Muscle layer of colon (tissue), 2 donors: ENCODE data around the gene KLK13.

Experiments used
- H3K27ac ChIP-seq: one replicate; pipeline ENCODE4 v1.7.0; 2013; ENCODE audit warnings: low read depth, mild to moderate bottlenecking, low read length, moderate library complexity
- H3K27me3 ChIP-seq, 2 donors: one replicate each; pipeline ENCODE4 v1.7.0; 2013; ENCODE audit warnings: low read length in 2 of 2, mild to moderate bottlenecking in 2 of 2; ENCODE audit not compliant: insufficient read depth in 2 of 2, control insufficient read depth in 1 of 2
- H3K36me3 ChIP-seq: one replicate; pipeline ENCODE4 v1.7.0; 2013; ENCODE audit warnings: mild to moderate bottlenecking, low read length; ENCODE audit not compliant: insufficient read depth
- H3K4me1 ChIP-seq: one replicate; pipeline ENCODE4 v1.7.0; 2013; ENCODE audit warnings: mild to moderate bottlenecking, low read length; ENCODE audit not compliant: insufficient read depth
- H3K4me3 ChIP-seq, 2 donors: one replicate each; pipeline ENCODE4 v1.7.0; 2013; ENCODE audit warnings: low read length in 2 of 2, low read depth in 1 of 2, mild to moderate bottlenecking in 1 of 2, moderate library complexity in 1 of 2
- H3K9ac ChIP-seq: one replicate; pipeline ENCODE4 v1.7.0; 2013; ENCODE audit warnings: low read length
- H3K9me3 ChIP-seq: one replicate; pipeline ENCODE4 v1.7.0; 2013; ENCODE audit warnings: mild to moderate bottlenecking, low read length
- donor health status: abdominal sarcoma.
- donor health status: Adenocarcinoma of cecum.

Gene KLK13

DNA sequence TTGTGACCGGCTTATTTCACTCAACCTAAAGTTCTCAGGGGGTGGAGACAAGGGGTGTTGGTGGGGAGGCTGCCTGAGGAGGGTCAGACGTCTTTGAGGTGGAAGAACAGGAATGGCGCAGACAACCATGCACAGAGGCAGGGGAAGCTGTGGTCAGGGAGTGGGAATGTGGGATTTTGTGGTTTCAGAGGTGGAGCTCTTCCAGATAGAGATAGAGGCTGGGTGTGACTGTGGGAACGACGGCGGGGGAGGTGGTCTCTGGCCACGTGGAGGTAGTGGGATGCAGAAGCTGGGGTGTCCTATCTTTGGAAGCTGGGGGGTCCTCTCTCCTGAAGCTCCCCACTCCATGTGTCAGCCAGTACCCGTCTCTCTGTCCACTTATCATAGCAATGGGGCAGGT, 25.6 kb upstream of the KLK13 start:
- no peak overlapping the region for H3K9ac ChIP-seq
- no peaks in the 10 kb centered on the region for H3K27me3 ChIP-seq
- H3K9me3 ChIP-seq, result no peaks in the 10 kb centered on the region
- no peaks in the 10 kb centered on the region for H3K4me1 ChIP-seq
- H3K36me3 ChIP-seq, result no peaks in the 10 kb centered on the region
- no peak overlapping the region for H3K4me3 ChIP-seq
- no peak overlapping the region for H3K27ac ChIP-seq

DNA sequence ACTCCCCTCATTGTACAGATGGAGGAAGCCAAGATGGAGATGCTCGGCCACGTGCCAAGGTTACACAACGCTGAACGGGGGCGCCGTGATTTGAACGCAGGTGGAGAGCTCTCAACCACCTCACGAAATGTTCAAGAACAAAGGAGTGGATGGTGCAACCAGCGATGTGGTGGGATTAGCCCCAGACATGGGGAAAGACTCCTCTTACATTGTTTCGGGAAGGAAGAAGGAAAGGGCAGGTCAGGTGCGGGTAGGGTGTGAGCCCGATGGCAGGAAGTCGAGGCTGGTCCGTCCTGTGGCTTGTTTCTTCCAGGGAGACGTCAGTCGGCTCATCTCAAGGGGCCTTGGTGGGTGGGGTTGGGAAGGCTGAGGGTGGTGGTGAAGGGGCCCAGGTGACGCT, 24.9 kb upstream of the KLK13 start:
- H3K9ac ChIP-seq, result no peak overlapping the region
- no peaks in the 10 kb centered on the region for H3K27me3 ChIP-seq
- no peaks in the 10 kb centered on the region for H3K4me1 ChIP-seq

DNA sequence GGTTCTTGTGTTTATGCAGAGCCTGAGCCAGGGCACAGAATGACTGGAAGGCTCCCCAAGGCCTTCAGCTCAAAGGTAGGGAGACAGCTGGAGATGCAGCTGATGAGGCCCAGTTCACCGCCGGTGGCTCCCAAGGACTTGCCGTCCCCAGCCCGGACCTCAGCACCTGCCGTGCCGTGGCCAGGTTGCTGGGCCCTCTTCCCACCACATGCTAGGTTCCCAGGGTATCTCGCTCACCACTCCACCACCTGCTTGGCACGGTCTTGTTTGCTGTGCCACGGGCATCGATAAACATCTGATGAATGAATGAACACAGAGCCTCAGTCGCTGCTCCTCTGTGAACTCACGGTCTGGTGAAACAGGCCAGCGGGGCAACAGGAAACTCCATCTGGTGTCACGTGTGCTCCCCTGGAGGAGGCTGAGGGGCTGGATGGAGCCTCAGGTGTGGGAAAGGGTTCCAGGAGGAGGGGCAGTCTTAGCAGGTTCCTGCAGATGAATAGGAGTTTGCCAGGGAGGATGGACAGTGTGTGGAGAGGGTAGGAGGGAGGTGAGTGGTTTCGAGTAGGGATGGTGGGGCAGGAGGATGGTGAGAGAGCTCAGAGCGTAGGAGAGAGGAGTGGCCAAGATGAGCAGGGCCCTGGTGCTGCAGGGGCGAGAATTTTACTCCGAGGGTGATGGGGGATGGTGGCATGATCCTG, 21.4 kb upstream of the KLK13 start:
- Histone ChIP-seq H3K4me1 (no peaks in the 10 kb centered on the region), H3K36me3 (no peaks in the 10 kb centered on the region), H3K9ac (no peak overlapping the region), H3K4me3 (no peak overlapping the region), H3K27me3 (peaks cover 0 to 4% of the 10 kb centered on the region in 2 donors), H3K9me3 (no peaks in the 10 kb centered on the region), H3K27ac (no peak overlapping the region)

More for the DNA sequence above, 24.9 kb upstream of the KLK13 start:
- Histone ChIP-seq H3K36me3 (no peaks in the 10 kb centered on the region), H3K4me3 (no peak overlapping the region), H3K9me3 (no peaks in the 10 kb centered on the region), H3K27ac (no peak overlapping the region)

DNA sequence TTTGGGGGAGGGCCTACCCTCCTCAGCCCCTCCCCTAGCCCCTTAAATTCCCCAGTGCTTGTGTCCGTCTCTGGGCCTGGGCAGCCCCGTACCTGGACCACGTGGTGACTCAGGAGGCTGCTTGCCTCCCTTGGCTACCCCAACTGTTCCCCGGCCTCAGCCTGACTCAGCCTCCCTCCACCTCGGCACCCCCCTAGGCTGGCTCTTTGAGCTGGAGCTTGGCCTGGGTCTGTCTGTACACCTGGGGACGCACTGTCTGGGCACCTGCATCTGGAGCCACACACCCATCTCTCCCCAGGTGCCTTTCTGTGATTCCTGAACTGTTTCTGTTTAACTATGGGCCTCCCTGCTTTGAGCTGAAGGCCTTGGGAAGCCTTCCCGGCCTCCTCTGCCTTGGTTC, 19.6 kb upstream of the KLK13 start:
- H3K27ac ChIP-seq, result no peak overlapping the region
- H3K4me1 ChIP-seq, result no peaks in the 10 kb centered on the region
- no peak overlapping the region for H3K9ac ChIP-seq
- H3K9me3 ChIP-seq, result no peaks in the 10 kb centered on the region
- H3K27me3 ChIP-seq, result peaks cover 0 to 5% of the 10 kb centered on the region in 2 donors
- no peak overlapping the region for H3K4me3 ChIP-seq
- no peaks in the 10 kb centered on the region for H3K36me3 ChIP-seq

DNA sequence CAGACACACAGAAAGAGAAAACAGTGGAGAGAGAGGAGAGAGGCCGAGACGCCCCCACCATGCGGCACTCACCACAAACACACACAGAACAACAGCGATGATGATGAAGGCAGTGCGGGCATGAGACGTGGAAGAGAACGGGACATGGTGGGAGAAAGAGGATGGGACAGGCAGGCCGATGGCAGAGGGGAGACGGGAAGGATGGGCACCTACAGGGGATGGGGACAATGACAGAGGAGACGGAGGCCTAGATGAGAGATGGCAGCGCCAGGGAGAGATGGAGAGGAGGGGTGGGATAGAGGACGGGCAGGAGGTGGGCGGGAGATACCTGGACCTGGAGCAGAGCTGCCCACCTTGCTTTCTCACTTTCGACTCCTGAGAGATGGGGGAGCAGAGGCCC, 18.9 kb upstream of the KLK13 start:
- H3K4me3 ChIP-seq, result no peak overlapping the region
- no peak overlapping the region for H3K27ac ChIP-seq
- H3K4me1 ChIP-seq, result no peaks in the 10 kb centered on the region
- no peak overlapping the region for H3K9ac ChIP-seq
- H3K36me3 ChIP-seq, result no peaks in the 10 kb centered on the region
- peaks cover 0 to 5% of the 10 kb centered on the region in 2 donors for H3K27me3 ChIP-seq
- no peaks in the 10 kb centered on the region for H3K9me3 ChIP-seq

DNA sequence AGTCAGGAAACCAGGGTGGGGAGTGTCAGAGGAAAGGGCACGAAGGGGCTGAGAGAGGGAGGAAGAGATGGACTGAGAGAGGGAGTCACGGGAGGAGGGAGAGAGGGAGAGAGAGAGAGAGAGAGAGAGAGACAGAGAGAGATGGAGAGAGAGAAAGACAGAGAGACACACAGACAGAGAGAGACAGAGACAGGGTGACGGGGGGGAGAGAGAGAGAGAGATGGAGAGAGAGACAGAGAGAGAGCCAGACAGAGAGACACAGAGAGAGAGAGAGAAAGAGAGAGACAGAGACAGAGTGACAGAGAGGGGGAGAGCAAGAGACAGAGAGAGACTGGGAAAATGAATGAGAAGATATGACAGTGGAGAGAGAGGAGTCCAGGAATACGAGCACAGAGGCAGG, 18.3 kb upstream of the KLK13 start:
- no peak overlapping the region for H3K9ac ChIP-seq
- no peaks in the 10 kb centered on the region for H3K4me1 ChIP-seq
- H3K9me3 ChIP-seq, result no peaks in the 10 kb centered on the region
- no peak overlapping the region for H3K27ac ChIP-seq
- no peak overlapping the region for H3K4me3 ChIP-seq
- no peaks in the 10 kb centered on the region for H3K36me3 ChIP-seq
- peaks cover 0 to 5% of the 10 kb centered on the region in 2 donors for H3K27me3 ChIP-seq

GRCh38 chr19:51082611-51083010, 17.7 kb upstream of the KLK13 start, which contains the start of gene KLK14:
KLK14 (minus strand) TSS chr19:51082887; CDS start chr19:51082614, 273 bp downstream.
- no peak within 1 kb of the TSS for H3K9ac ChIP-seq
- no peaks in the 10 kb centered on the region for H3K9me3 ChIP-seq
- H3K36me3 ChIP-seq, result no peaks in the 10 kb centered on the region
- no peak within 1 kb of the TSS for H3K4me3 ChIP-seq
- H3K27ac ChIP-seq, result no peak within 1 kb of the TSS
- no peaks in the 10 kb centered on the region for H3K4me1 ChIP-seq
- peaks cover 0 to 5% of the 10 kb centered on the region in 2 donors for H3K27me3 ChIP-seq

DNA sequence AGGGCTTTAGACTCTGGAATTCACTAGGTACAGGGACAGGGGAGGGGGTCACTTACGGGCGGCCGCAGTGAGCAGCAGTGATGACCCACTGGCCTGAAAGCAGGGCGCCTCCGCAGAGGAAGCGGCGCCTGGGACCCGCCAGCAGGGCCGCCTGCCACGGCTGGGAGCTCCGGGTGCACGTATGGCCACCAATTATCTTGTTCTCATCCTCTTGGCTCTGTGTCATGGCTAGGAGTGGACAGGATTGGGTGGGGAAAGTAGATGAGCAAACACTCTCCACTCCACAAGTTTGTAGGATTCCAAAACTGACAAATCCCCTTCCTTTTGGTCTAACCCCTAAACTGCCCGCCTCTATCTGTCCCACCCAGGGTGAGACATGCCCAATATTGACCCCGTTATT, 16.6 kb upstream of the KLK13 start:
- H3K9me3 ChIP-seq, result no peaks in the 10 kb centered on the region
- H3K4me1 ChIP-seq, result no peaks in the 10 kb centered on the region
- no peak overlapping the region for H3K9ac ChIP-seq
- H3K4me3 ChIP-seq, result no peak overlapping the region
- peaks cover 0 to 5% of the 10 kb centered on the region in 2 donors for H3K27me3 ChIP-seq
- no peaks in the 10 kb centered on the region for H3K36me3 ChIP-seq
- no peak overlapping the region for H3K27ac ChIP-seq

DNA sequence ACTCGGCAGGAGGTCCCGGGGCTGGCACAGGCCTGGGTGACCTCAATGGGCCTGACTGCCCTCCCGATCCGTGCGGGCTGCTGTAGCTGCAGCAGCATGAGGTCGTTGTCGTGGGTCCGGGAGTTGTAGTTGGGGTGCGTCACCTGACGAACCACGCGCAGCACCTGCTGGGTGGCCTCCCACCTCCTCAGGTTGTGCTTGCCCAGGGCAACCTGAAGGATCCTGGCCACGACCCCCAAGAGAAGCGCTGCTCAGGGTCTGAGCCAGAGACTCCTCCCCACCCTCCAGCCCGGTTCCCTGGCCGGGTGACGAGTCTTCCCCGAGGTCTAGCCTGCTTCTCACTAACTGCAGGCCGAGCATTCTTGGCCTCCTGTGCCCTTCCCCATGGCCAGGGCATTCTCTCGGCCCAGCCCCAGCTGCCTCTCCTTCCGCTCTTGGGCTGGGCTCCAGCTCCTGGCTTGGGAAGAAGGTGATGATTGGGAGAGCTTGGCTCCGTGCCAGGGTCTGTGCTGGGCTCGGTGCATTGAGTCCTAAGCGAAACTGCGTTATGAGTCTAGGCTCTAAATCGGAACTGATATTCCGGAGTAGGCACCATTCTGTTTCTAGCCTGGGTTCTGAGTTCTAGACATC, 14.7 kb upstream of the KLK13 start:
- H3K9me3 ChIP-seq, result peaks cover under 1% of the 10 kb centered on the region
- no peak overlapping the region for H3K27ac ChIP-seq
- H3K4me1 ChIP-seq, result no peaks in the 10 kb centered on the region
- peaks cover 0 to 5% of the 10 kb centered on the region in 2 donors for H3K27me3 ChIP-seq
- no peak overlapping the region for H3K9ac ChIP-seq
- no peak overlapping the region for H3K4me3 ChIP-seq
- no peaks in the 10 kb centered on the region for H3K36me3 ChIP-seq

DNA sequence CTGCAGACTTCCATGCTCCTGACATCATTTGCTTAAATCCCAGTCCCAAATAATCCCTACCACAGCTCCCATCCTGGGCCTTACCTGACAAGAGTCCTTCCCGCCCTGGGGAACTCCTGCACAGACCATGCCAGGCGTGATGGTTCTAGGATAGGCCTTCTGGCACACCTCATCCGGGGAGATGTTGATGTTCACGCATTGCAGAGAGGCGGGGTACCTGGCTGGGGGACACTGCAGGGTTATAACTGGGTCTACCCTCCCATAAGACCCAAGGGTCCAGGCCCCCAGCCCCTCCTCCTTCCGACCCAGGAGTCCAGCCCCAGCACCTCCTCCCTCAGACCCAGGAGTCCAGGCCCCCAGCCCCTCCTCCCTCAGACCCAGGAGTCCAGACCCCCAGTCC, 13.8 kb upstream of the KLK13 start:
- H3K9me3 ChIP-seq, result peaks cover 10% of the 10 kb centered on the region
- H3K9ac ChIP-seq, result no peak overlapping the region
- H3K36me3 ChIP-seq, result no peaks in the 10 kb centered on the region
- no peaks in the 10 kb centered on the region for H3K4me1 ChIP-seq
- no peak overlapping the region for H3K27ac ChIP-seq
- peaks cover 0 to 5% of the 10 kb centered on the region in 2 donors for H3K27me3 ChIP-seq
- H3K4me3 ChIP-seq, result no peak overlapping the region

DNA sequence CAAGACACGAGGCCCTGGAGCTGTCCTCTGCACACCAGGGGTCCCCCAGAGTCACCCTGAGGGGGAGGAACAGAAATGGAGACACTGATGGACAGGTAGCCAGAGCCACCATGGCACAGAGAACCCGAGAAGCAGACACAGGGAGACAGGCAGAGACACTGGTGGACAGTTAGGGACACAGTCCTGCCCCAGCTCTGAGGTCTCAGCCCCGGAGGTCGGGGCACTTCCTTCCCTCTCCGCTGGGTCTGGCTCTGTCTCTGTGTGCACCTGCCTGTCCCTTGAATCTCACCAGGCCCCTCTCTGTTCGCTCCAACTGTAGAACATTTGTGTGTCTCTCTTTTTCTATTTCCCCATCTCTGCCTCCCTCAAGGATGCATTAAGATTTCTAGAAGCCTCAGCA, 13.2 kb upstream of the KLK13 start:
- H3K4me1 ChIP-seq, result no peaks in the 10 kb centered on the region
- no peak overlapping the region for H3K9ac ChIP-seq
- H3K4me3 ChIP-seq, result no peak overlapping the region
- H3K27ac ChIP-seq, result no peak overlapping the region
- peaks cover 0 to 5% of the 10 kb centered on the region in 2 donors for H3K27me3 ChIP-seq
- peaks cover 11% of the 10 kb centered on the region for H3K9me3 ChIP-seq
- no peaks in the 10 kb centered on the region for H3K36me3 ChIP-seq
